DMS79 (cell line): ENCODE results near the gene JUN.

ENCODE experiments used
- DNase-seq: peaks from one replicate; lab custom pipeline; 2025; lab: John Stamatoyannopoulos, UW

JUN gene

GRCh38 chr1:58783090-58783992 lies 506 bp downstream of the JUN start:
- peak; percentile 18 for DNase-seq

- DNase-seq, result no peak
Observed at GRCh38 chr1:58782178-58783089, 1.4 kb downstream of the JUN start.

- no peak for DNase-seq
Observed at GRCh38 chr1:58781541-58782177, 2.2 kb downstream of the JUN start.

GRCh38 chr1:58780836-58781452 lies 2.9 kb downstream of the JUN start:
- DNase-seq, result no peak

- no peak for DNase-seq
Observed at GRCh38 chr1:58780411-58780810, 3.4 kb downstream of the JUN start.

GRCh38 chr1:58779801-58780382 lies 4.0 kb downstream of the JUN start:
- DNase-seq, result peak; percentile 92

- no peak for DNase-seq
Observed at GRCh38 chr1:58779059-58779754, 4.6 kb downstream of the JUN start.

GRCh38 chr1:58778385-58779000 lies 5.4 kb downstream of the JUN start:
- no peak for DNase-seq

GRCh38 chr1:58774027-58774426 lies 9.8 kb downstream of the JUN start:
- DNase-seq, result no peak

- DNase-seq, result no peak
Observed at GRCh38 chr1:58773406-58773840, 10.4 kb downstream of the JUN start.

GRCh38 chr1:58769809-58770320 lies 14.0 kb downstream of the JUN start:
- DNase-seq, result no peak

GRCh38 chr1:58768971-58769808 lies 14.7 kb downstream of the JUN start:
- DNase-seq, result no peak

- DNase-seq, result no peak
Observed at GRCh38 chr1:58768191-58768731, 15.6 kb downstream of the JUN start.

GRCh38 chr1:58767143-58767542 lies 16.7 kb downstream of the JUN start:
- DNase-seq, result no peak

- no peak for DNase-seq
Observed at GRCh38 chr1:58765441-58765840, 18.4 kb downstream of the JUN start.

- DNase-seq, result no peak
Observed at GRCh38 chr1:58765006-58765405, 18.8 kb downstream of the JUN start.

GRCh38 chr1:58764294-58764978 lies 19.4 kb downstream of the JUN start:
- DNase-seq, result peak; percentile 70

GRCh38 chr1:58763214-58763613 lies 20.6 kb downstream of the JUN start:
- no peak for DNase-seq
